Measurements from ENCODE around the gene RSPO4.
"Not testable (repeated sequence)": the region's sequence is repeated elsewhere in the genome, so short reads cannot be mapped to it uniquely, and the experiment has no call there.

The RSPO4 gene

DNA sequence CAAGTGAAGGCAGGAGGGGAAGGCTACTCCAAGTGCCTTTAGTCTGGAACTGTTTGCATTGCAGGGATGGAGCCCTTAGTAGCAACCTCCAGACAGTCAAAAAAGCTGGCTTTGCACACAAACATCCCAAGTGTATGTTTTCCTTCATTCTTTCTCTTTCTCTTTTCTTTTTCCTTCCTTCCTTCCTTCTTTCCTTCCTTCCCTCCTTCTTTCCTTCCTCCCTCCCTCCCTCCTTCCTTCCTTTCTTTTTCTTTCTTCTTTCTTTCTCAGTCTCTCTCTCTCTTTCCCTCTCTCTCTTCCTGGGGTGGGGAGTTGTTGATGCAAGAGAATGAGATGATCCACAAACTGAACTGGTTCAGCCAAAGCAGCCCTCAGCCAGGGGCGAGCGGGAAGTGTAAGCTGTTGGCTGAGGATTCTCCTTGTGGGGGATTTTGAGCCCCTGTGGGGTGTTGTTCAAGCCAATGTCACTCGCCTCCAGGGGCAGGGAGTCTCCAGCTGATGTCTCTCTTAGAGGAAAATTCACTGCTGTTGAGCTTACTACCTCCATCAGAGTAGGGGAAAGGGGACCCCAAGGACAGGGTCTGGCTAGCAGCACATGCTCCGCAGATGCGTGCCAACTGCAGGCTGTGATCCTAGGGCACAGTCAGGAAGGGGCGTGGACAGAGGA lies 11.7 kb downstream of the RSPO4 start:
- no peak for TF ChIP-seq Cebpa-rat (IDR thresholded peaks at IDR 0.05)
- Histone ChIP-seq H3K9ac (no peak overlapping the region), H3K36me3 (no peaks in the 10 kb centered on the region), H3K9me3 (no peaks in the 10 kb centered on the region), H3K4me1 (no peaks in the 10 kb centered on the region), H3K4me3 (no peak overlapping the region), H3K27me3 (no peaks in the 10 kb centered on the region), H4K20me1 (no peaks in the 10 kb centered on the region), H3K27ac (no peak overlapping the region), H3K4me2 (no peak overlapping the region; the same call in 1 of the 2 replicates)

DNA sequence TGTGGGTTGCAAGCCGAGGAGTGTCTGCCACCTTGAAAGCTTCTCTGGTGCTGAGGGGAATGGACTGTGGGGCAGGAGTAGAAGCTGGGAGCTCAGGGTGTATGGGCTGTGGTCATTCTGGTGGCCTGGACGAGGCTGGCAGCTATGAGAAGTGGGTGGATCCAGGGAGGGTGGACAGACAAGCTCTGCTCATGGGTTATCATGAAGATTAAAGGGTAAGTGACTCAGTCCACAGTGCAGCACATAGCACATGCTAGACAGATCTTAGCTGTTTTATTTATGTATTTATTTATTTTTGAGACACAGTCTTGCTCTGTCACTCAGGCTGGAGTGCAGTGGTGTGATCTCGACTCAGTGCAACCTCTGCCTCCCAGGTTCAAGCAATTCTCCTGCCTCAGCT lies 13.8 kb downstream of the RSPO4 start:
- Histone ChIP-seq H3K27ac (no peak overlapping the region), H3K36me3 (no peaks in the 10 kb centered on the region), H3K4me3 (no peak overlapping the region), H4K20me1 (no peaks in the 10 kb centered on the region), H3K9ac (no peak overlapping the region), H3K9me3 (no peaks in the 10 kb centered on the region), H3K4me2 (no peak overlapping the region), H3K4me1 (no peaks in the 10 kb centered on the region), H3K27me3 (no peaks in the 10 kb centered on the region)
- no peak for TF ChIP-seq Cebpa-rat (IDR thresholded peaks at IDR 0.05)

DNA sequence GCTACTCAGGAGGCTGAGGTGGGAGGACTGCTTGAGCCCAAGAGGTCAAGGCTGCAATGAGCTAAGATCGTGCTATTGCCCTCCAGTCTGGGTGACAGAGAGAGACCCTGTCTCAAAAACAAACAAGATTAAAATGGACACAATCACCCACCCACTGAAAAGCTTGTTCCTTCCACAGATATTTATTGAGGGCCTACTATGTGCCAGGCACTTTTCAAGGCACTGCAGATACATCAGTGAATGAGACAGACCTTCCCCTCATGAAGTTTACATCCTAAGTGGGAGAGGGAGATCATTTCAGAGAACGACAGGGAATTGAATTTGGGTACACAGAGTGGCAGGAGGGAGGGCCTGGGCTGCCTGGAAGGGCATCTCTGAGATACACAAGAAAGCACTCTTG lies 14.4 kb downstream of the RSPO4 start:
- Histone ChIP-seq H4K20me1 (no peaks in the 10 kb centered on the region), H3K9ac (no peak overlapping the region), H3K27ac (no peak overlapping the region), H3K4me3 (no peak overlapping the region), H3K27me3 (no peaks in the 10 kb centered on the region), H3K36me3 (no peaks in the 10 kb centered on the region), H3K4me2 (no peak overlapping the region), H3K9me3 (no peaks in the 10 kb centered on the region), H3K4me1 (no peaks in the 10 kb centered on the region)
- no peak for TF ChIP-seq Cebpa-rat (IDR thresholded peaks at IDR 0.05)

DNA sequence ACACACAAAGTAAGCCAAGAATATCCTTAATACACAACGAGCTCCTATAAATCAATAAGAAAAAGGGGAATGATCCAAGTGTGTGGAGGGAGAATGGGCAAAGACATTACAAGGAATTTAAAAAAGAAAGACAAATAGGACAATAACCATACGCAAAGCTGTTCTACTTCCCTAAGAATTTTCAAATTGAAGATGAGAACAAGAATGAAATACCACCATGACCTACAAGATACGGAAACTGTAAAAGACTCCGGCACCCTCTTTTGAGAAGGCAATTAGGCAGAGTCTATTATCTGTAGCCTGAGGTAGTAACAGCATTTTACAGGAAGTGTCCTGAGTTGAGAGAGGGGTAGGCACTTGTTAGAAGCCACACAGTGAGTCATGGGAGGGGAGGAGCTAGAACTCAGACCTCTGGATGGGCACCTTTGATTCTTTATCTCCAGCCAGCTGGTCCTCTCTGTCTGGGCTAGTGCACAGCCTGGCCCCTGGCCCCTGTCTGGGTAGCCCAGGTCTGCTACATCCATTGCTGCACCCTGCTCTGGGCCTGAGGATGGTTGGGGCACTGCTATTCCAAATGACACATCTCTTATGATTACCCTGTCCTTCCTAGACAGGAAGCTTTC lies 15.3 kb downstream of the RSPO4 start:
- no peaks in the 10 kb centered on the region for H3K36me3 ChIP-seq
- no peaks in the 10 kb centered on the region for H3K4me1 ChIP-seq
- no peak overlapping the region for H3K27ac ChIP-seq
- H3K27me3 ChIP-seq: no peaks in the 10 kb centered on the region
- H3K9me3 ChIP-seq: no peaks in the 10 kb centered on the region
- H3K4me2 ChIP-seq: no peak overlapping the region
- TF ChIP-seq Cebpa-rat (IDR thresholded peaks at IDR 0.05): no peak
- no peaks in the 10 kb centered on the region for H4K20me1 ChIP-seq
- no peak overlapping the region for H3K4me3 ChIP-seq
- H3K9ac ChIP-seq: no peak overlapping the region

DNA sequence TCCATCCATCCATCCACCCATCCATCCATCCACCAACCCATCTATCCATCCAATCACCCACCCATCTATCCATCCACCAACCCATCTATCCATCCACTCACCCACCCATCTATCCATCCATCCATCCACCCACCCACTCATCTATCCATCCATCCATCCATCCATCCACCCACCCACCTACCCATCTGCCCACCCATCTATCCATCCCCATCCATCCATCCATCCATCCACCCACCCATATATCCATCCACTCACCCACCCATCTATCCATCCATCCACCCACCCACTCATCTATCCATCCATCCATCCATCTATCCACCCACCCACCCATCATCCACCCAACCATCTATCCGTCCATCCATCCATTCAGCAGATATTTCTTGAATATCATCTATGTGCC lies 17.1 kb downstream of the RSPO4 start:
- H3K36me3 ChIP-seq, H3K9me3 ChIP-seq, H3K4me2 ChIP-seq, H3K27ac ChIP-seq, H3K4me3 ChIP-seq, H3K27me3 ChIP-seq, H3K9ac ChIP-seq, H4K20me1 ChIP-seq, H3K4me1 ChIP-seq: not testable (repeated sequence)

DNA sequence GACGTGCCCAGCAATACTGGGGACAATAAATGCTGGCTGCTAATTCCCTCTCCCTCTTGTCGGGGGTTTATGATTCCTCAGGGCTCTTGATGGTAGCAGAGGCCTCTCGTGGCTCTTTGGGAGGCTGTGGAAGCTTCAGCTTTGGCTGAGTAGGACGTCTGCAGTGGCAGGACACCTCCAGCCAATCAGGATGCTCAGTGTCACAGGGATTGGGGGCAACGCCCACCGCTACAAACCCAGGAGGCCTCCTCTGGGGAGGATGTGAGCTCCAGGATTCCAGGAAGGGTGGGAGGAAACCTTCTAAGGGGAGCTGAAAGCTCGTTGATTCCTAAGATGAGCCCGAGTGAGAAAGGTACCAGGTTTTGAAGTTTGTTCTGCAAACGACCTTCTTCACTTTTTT lies 19.4 kb downstream of the RSPO4 start:
- H3K4me2 ChIP-seq: no peak overlapping the region
- H3K27ac ChIP-seq: no peak overlapping the region
- H3K4me3 ChIP-seq: no peak overlapping the region
- no peak overlapping the region for H3K9ac ChIP-seq
- no peaks in the 10 kb centered on the region for H3K36me3 ChIP-seq
- H3K4me1 ChIP-seq: no peaks in the 10 kb centered on the region
- H3K27me3 ChIP-seq: no peaks in the 10 kb centered on the region
- no peaks in the 10 kb centered on the region for H3K9me3 ChIP-seq
- no peak for TF ChIP-seq Cebpa-rat (IDR thresholded peaks at IDR 0.05)
- H4K20me1 ChIP-seq: no peaks in the 10 kb centered on the region

DNA sequence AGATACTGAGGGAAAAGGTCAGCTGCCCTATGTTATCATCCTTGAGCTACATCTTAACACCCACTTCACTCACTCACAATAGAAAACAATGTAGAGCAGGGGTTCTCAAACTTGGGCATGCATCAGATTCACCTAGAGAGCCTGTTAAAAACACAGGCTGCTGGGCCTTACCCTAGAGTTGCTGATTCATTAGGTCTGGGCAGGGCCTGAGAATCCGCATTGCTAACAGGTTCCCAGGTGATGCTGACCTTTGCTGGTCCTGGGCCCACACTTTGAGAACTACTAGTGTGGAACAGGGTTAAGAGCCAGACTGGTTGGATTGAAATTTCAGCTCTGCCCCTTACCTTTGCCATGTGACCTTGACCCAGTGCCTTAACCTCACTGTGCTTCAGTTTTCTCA lies 25.1 kb downstream of the RSPO4 start:
- H3K9ac ChIP-seq: no peak overlapping the region
- no peaks in the 10 kb centered on the region for H3K9me3 ChIP-seq
- H3K27ac ChIP-seq: no peak overlapping the region
- no peaks in the 10 kb centered on the region for H3K27me3 ChIP-seq
- H3K4me2 ChIP-seq: no peak overlapping the region
- H3K36me3 ChIP-seq: no peaks in the 10 kb centered on the region
- no peaks in the 10 kb centered on the region for H4K20me1 ChIP-seq
- H3K4me1 ChIP-seq: no peaks in the 10 kb centered on the region
- no peak overlapping the region for H3K4me3 ChIP-seq
- TF ChIP-seq Cebpa-rat (IDR thresholded peaks at IDR 0.05): no peak

DNA sequence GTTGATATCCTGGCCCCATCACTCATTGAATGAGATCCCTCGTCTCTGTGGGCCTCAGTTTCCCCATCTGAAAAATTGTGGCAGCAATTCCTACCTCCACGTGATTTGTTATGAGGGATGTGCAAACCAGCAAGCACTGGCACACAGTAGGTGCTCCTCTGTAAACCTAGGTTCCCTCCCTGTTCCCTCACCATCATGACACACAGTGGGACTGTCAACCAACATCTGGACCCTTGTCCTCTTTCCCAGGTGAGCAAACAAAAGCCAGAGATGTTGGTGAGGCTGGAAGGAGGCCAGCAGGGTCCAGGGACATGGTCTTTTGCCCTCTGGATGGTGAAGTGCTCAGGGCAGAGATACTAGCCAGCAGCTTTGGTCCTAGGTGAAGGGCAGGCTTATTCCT lies 26.1 kb downstream of the RSPO4 start:
- Histone ChIP-seq H3K9ac (no peak overlapping the region), H3K27me3 (no peaks in the 10 kb centered on the region), H3K4me2 (no peak overlapping the region), H3K4me1 (no peaks in the 10 kb centered on the region), H3K36me3 (no peaks in the 10 kb centered on the region), H3K4me3 (no peak overlapping the region), H4K20me1 (no peaks in the 10 kb centered on the region), H3K27ac (no peak overlapping the region), H3K9me3 (no peaks in the 10 kb centered on the region)
- TF ChIP-seq Cebpa-rat (IDR thresholded peaks at IDR 0.05): no peak

DNA sequence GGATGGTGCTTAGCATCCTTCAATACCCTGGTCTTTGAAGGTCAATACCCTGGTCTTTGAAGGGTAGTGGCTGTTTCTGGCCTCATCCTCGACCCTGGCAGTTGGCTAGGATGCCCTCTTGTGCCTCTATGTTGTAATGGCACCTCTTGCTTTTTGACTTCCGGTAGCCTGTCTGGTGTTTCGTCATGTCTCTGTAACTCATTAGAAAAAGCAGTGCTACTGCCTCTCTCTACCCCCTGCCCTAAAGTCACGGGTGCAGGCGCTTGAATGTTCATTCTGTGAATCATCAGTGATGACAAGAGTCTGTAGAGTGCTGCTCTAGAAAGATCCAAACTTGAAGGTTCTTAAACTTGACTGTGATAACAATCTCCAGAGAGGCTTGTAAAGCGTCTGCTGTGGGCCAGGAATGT lies 28.3 kb downstream of the RSPO4 start:
- Histone ChIP-seq H3K4me1 (no peaks in the 10 kb centered on the region), H4K20me1 (no peaks in the 10 kb centered on the region), H3K27me3 (no peaks in the 10 kb centered on the region), H3K4me2 (no peak overlapping the region), H3K4me3 (no peak overlapping the region), H3K9me3 (no peaks in the 10 kb centered on the region), H3K9ac (no peak overlapping the region), H3K36me3 (no peaks in the 10 kb centered on the region), H3K27ac (no peak overlapping the region)
- TF ChIP-seq Cebpa-rat (IDR thresholded peaks at IDR 0.05): no peak

DNA sequence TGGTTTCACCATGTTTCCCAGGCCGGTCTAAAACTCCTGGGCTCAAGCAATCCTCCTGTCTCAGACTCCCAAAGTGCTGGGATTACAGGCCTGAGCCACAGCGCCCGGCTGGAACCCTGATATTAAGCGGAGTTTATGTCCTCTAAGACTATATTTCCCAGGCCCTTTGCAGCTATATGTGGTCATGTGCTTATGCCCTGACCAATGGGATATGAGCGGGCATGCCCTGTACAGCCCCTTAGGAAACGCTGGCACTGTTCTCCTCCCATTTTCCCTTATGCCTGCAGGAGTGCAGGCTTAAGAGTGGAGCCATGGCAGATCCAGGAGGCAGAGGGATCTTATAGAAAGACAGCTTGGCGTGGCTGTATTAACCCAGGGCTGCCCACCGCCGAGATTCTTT lies 29.9 kb downstream of the RSPO4 start:
- no peak overlapping the region for H3K4me3 ChIP-seq
- H3K36me3 ChIP-seq: no peaks in the 10 kb centered on the region
- no peak overlapping the region for H3K27ac ChIP-seq
- H3K9ac ChIP-seq: no peak overlapping the region
- H3K4me1 ChIP-seq: no peaks in the 10 kb centered on the region
- no peaks in the 10 kb centered on the region for H3K9me3 ChIP-seq
- TF ChIP-seq Cebpa-rat (IDR thresholded peaks at IDR 0.05): no peak
- H3K4me2 ChIP-seq: no peak overlapping the region
- H3K27me3 ChIP-seq: no peaks in the 10 kb centered on the region
- H4K20me1 ChIP-seq: no peaks in the 10 kb centered on the region

DNA sequence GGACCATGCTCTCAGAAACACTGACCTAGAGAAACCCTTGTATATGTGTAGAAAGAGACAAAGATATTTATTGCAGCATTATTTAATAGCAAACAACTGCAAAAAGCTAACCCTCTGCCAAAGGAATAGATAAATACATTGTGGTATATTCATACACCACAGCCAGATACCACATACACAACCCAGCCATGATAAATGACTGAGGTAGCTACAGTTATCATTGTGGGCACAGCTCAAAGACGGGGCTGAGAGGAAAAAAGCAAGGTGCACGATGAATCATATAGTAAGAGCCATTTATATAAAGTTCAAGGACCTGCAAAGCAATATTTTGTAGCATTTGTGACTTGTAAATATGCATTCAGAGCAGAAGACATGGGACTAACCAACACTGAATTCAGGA lies 30.8 kb downstream of the RSPO4 start:
- H3K9me3 ChIP-seq: no peaks in the 10 kb centered on the region
- H3K4me1 ChIP-seq: no peaks in the 10 kb centered on the region
- no peak overlapping the region for H3K27ac ChIP-seq
- no peak overlapping the region for H3K4me3 ChIP-seq
- H3K4me2 ChIP-seq: no peak overlapping the region
- H3K9ac ChIP-seq: no peak overlapping the region
- no peaks in the 10 kb centered on the region for H4K20me1 ChIP-seq
- H3K36me3 ChIP-seq: no peaks in the 10 kb centered on the region
- no peak for TF ChIP-seq Cebpa-rat (IDR thresholded peaks at IDR 0.05)
- H3K27me3 ChIP-seq: no peaks in the 10 kb centered on the region
